WERI-Rb-1 (cell line): ENCODE measurements around the gene MLIP.

ENCODE experiments used
- DNase-seq: peaks from one replicate; pipeline ENCODE4 v3.0.0-alpha.2; 2020
- H3K27ac ChIP-seq: fragments of 250-450 bp; sonication (Bioruptor Pico); 2 replicates; pipeline ENCODE4 v1.5.1; 2020; ENCODE audit warnings: mild to moderate bottlenecking, moderate library complexity
- H3K27me3 ChIP-seq: fragments of 250-450 bp; sonication (Bioruptor Pico); 2 replicates; pipeline ENCODE4 v1.5.1; 2021; ENCODE audit warnings: mild to moderate bottlenecking, low read depth, moderate library complexity; ENCODE audit not compliant: insufficient read depth, severe bottlenecking
- H3K36me3 ChIP-seq: fragments of 250-450 bp; sonication (Bioruptor Pico); 2 replicates; pipeline ENCODE4 v1.5.1; 2020; ENCODE audit warnings: mild to moderate bottlenecking, moderate library complexity
- H3K4me3 ChIP-seq: 2 replicates; pipeline ENCODE4 v1.5.1; 2011; ENCODE audit warnings: low read depth, mild to moderate bottlenecking, control low read depth, low read length
- H3K9me3 ChIP-seq: fragments of 250-450 bp; sonication (Bioruptor Pico); 2 replicates; pipeline ENCODE4 v1.5.1; 2021; ENCODE audit warnings: mild to moderate bottlenecking, moderate library complexity; ENCODE audit not compliant: severe bottlenecking
- CTCF ChIP-seq: IDR thresholded peaks from 2 replicates; pipeline ENCODE4 v1.5.1; 2011; ENCODE audit warnings: low read depth, mild to moderate bottlenecking, control low read depth, inconsistent platforms, low read length

Gene MLIP

GRCh38 chr6:54107470-54108090 is 3.7 kb upstream of the MLIP start:
- Histone ChIP-seq H3K27ac (no peak overlapping the region), H3K9me3 (no peaks in the 10 kb centered on the region), H3K4me3 (no peak overlapping the region), H3K27me3 (peaks cover 47% of the 10 kb centered on the region), H3K36me3 (no peaks in the 10 kb centered on the region)
- no peak for TF ChIP-seq CTCF
- no peak for DNase-seq

- Histone ChIP-seq H3K27ac (no peak overlapping the region), H3K27me3 (peaks cover 42% of the 10 kb centered on the region), H3K36me3 (no peaks in the 10 kb centered on the region), H3K4me3 (no peak overlapping the region), H3K9me3 (no peaks in the 10 kb centered on the region)
- no peak for DNase-seq
- TF ChIP-seq CTCF = no peak
These were observed 3.0 kb upstream of the MLIP start for GRCh38 chr6:54108271-54108670.

- H3K27ac ChIP-seq = no peak overlapping the region
- no peaks in the 10 kb centered on the region for H3K9me3 ChIP-seq
- H3K36me3 ChIP-seq = no peaks in the 10 kb centered on the region
- H3K4me3 ChIP-seq = no peak overlapping the region
- H3K27me3 ChIP-seq = peaks cover 35% of the 10 kb centered on the region
- DNase-seq = no peak
- TF ChIP-seq CTCF = no peak
These were observed 1.7 kb upstream of the MLIP start for GRCh38 chr6:54109586-54109985.

- Histone ChIP-seq H3K27me3 (peaks cover 21% of the 10 kb centered on the region), H3K4me3 (no peak overlapping the region), H3K27ac (no peak overlapping the region), H3K36me3 (no peaks in the 10 kb centered on the region), H3K9me3 (peaks cover 5% of the 10 kb centered on the region)
- DNase-seq = no peak
- TF ChIP-seq CTCF = no peak
These were observed 958 bp downstream of the MLIP start for GRCh38 chr6:54112151-54112650.

- no peak for TF ChIP-seq CTCF
- no peak for DNase-seq
- no peaks in the 10 kb centered on the region for H3K36me3 ChIP-seq
- peaks cover 17% of the 10 kb centered on the region for H3K27me3 ChIP-seq
- no peak overlapping the region for H3K27ac ChIP-seq
- no peak overlapping the region for H3K4me3 ChIP-seq
- H3K9me3 ChIP-seq = peaks cover 5% of the 10 kb centered on the region
These were observed 3.7 kb downstream of the MLIP start for GRCh38 chr6:54114991-54115390.

GRCh38 chr6:54115966-54116365 is 4.7 kb downstream of the MLIP start:
- no peak for TF ChIP-seq CTCF

More at GRCh38 chr6:54115966-54116365, 4.7 kb downstream of the MLIP start:
- DNase-seq = no peak
- H3K9me3 ChIP-seq = peaks cover 5% of the 10 kb centered on the region
- H3K36me3 ChIP-seq = no peaks in the 10 kb centered on the region
- peaks cover 15% of the 10 kb centered on the region for H3K27me3 ChIP-seq
- no peak overlapping the region for H3K27ac ChIP-seq
- no peak overlapping the region for H3K4me3 ChIP-seq
